Fibroblast of lung (primary cell): ENCODE measurements around the gene CRADD. TPM values are rescaled to one million over a fixed set of nuclear protein-coding genes. Genes with fewer than 3 reads are reported as not detected.

Experiments
- DNase-seq, 2 donors: peaks; one replicate each; pipeline versions ENCODE4 v3.0.0 to v3.0.0-alpha.2; 2010; ENCODE audit warnings: low read depth in 2 of 2
- H2AFZ ChIP-seq: 2 replicates; pipeline ENCODE4 v1.5.1; 2012; ENCODE audit warnings: low read length, control low read depth, inconsistent platforms
- H3K27ac ChIP-seq: 2 replicates; pipeline ENCODE4 v1.5.1; 2011; ENCODE audit warnings: low read length, control low read depth; ENCODE audit not compliant: insufficient read depth
- H3K27me3 ChIP-seq: 2 replicates; pipeline ENCODE4 v1.5.1; 2011; ENCODE audit warnings: mild to moderate bottlenecking, low read length; ENCODE audit not compliant: control insufficient read depth, insufficient read depth
- H3K36me3 ChIP-seq: 2 replicates; pipeline ENCODE4 v1.5.1; 2011; ENCODE audit warnings: low read length; ENCODE audit not compliant: control insufficient read depth, insufficient read depth
- H3K4me1 ChIP-seq: 2 replicates; pipeline ENCODE4 v1.5.1; 2011; ENCODE audit warnings: low read length; ENCODE audit not compliant: control insufficient read depth, insufficient read depth; ENCODE audit errors: extremely low read depth
- H3K4me2 ChIP-seq: 2 replicates; pipeline ENCODE4 v1.5.1; 2011; ENCODE audit warnings: low read length, control low read depth; ENCODE audit not compliant: insufficient read depth; ENCODE audit errors: extremely low read depth
- H3K4me3 ChIP-seq, 4 experiments: fragments of 200-600 bp in 1 of 4; sonication (generic) in 1 of 4; replicated peaks in 1 of 4; 2 replicates each; pipeline ENCODE4 v1.5.1; 2011 to 2016; ENCODE audit warnings: low read length in 4 of 4, low read depth in 3 of 4, mild to moderate bottlenecking in 3 of 4, control low read depth in 2 of 4, inconsistent platforms in 1 of 4, mixed read lengths in 1 of 4; ENCODE audit not compliant: insufficient read depth in 1 of 4; ENCODE audit errors: control extremely low read depth in 1 of 4
- H3K79me2 ChIP-seq: 2 replicates; pipeline ENCODE4 v1.5.1; 2012; ENCODE audit warnings: mild to moderate bottlenecking, low read length, inconsistent platforms; ENCODE audit not compliant: control insufficient read depth, insufficient read depth
- H3K9ac ChIP-seq: 2 replicates; pipeline ENCODE4 v1.5.1; 2011; ENCODE audit warnings: mild to moderate bottlenecking, low read length, control low read depth; ENCODE audit not compliant: insufficient read depth
- H3K9me3 ChIP-seq: 2 replicates; pipeline ENCODE4 v1.5.1; 2012; ENCODE audit warnings: low read depth, low read length; ENCODE audit not compliant: control insufficient read depth, insufficient read depth
- H4K20me1 ChIP-seq: 2 replicates; pipeline ENCODE4 v1.5.1; 2011; ENCODE audit warnings: low read length; ENCODE audit not compliant: control insufficient read depth, insufficient read depth; ENCODE audit errors: extremely low read depth
- CTCF ChIP-seq, 2 donors: IDR thresholded peaks in 1 of 2; conservative IDR thresholded peaks in 1 of 2; 1 replicate in 1 of 2; 2 replicates in 1 of 2; pipeline ENCODE4 v1.5.1; 2011 to 2012; ENCODE audit warnings: low read length in 2 of 2, control low read depth in 1 of 2, inconsistent platforms in 1 of 2, low read depth in 1 of 2, mild to moderate bottlenecking in 1 of 2
- EZH2 ChIP-seq: IDR thresholded peaks from 2 replicates; pipeline ENCODE4 v1.5.1; 2012; ENCODE audit warnings: low read length, control low read depth, mild to moderate bottlenecking; ENCODE audit errors: missing control alignments
- polyA plus RNA-seq, 2 donors: library from polyadenylated mRNA; depleted of rRNA in 1 of 2; stranded (reverse) in 1 of 2; unstranded in 1 of 2; fragments of >200 nt; gene quantifications; 2 replicates each; pipeline ENCODE4 v1.2.1, GENCODE V29; 2011 to 2012; ENCODE audit warnings: missing spikeins in 1 of 2
- total RNA-seq: library from RNA; depleted of rRNA; stranded (reverse); fragments of >200 nt; gene quantifications from 2 replicates; pipeline ENCODE4 v1.2.1, GENCODE V29; 2014

The CRADD gene
- total and polyA plus RNA-seq, 2 donors (not counting 1 experiment from before 2014, with no cell fraction given) = 13.5 to 21.1 TPM

GRCh38 chr12:93661021-93661420 is 16.2 kb upstream of the CRADD start:
- H3K27ac ChIP-seq = no peak overlapping the region
- no peak for DNase-seq
- TF ChIP-seq CTCF (conservative IDR thresholded peaks at IDR 0.05 in 1 of 2, IDR thresholded peaks at IDR 0.05 in 1 of 2; ENCODE audit: low read depth in 1 of 2, low read length in 2 of 2) (no peak), EZH2 (no peak)

GRCh38 chr12:93663006-93663728 is 14.0 kb upstream of the CRADD start:
- H3K9ac ChIP-seq = no peak overlapping the region
- TF ChIP-seq CTCF (conservative IDR thresholded peaks at IDR 0.05 in 1 of 2, IDR thresholded peaks at IDR 0.05 in 1 of 2; ENCODE audit: low read depth in 1 of 2, low read length in 2 of 2) (no peak), EZH2 (no peak)
- no peak for DNase-seq
- no peaks in the 10 kb centered on the region for H3K79me2 ChIP-seq
- H3K27ac ChIP-seq = no peak overlapping the region
- no peak overlapping the region for H3K4me3 ChIP-seq
- H3K4me2 ChIP-seq = no peak overlapping the region
- no peaks in the 10 kb centered on the region for H3K27me3 ChIP-seq
- H4K20me1 ChIP-seq = no peaks in the 10 kb centered on the region
- H3K4me1 ChIP-seq = no peaks in the 10 kb centered on the region
- no peaks in the 10 kb centered on the region for H3K9me3 ChIP-seq
- H2AFZ ChIP-seq = no peak overlapping the region
- H3K36me3 ChIP-seq = no peaks in the 10 kb centered on the region

More at GRCh38 chr12:93661021-93661420, 16.2 kb upstream of the CRADD start:
- H3K4me1 ChIP-seq = no peaks in the 10 kb centered on the region
- H3K4me3 ChIP-seq = no peak overlapping the region
- H2AFZ ChIP-seq = no peak overlapping the region
- no peaks in the 10 kb centered on the region for H3K9me3 ChIP-seq
- no peaks in the 10 kb centered on the region for H3K79me2 ChIP-seq
- H4K20me1 ChIP-seq = no peaks in the 10 kb centered on the region
- H3K36me3 ChIP-seq = no peaks in the 10 kb centered on the region
- H3K4me2 ChIP-seq = no peak overlapping the region
- H3K9ac ChIP-seq = no peak overlapping the region
- no peaks in the 10 kb centered on the region for H3K27me3 ChIP-seq

GRCh38 chr12:93663729-93664084 is 13.5 kb upstream of the CRADD start:
- no peak for DNase-seq
- H4K20me1 ChIP-seq = no peaks in the 10 kb centered on the region
- H3K4me2 ChIP-seq = no peak overlapping the region
- H3K36me3 ChIP-seq = no peaks in the 10 kb centered on the region
- H2AFZ ChIP-seq = no peak overlapping the region
- H3K9ac ChIP-seq = no peak overlapping the region
- H3K27me3 ChIP-seq = no peaks in the 10 kb centered on the region
- H3K4me3 ChIP-seq = no peak overlapping the region
- H3K79me2 ChIP-seq = no peaks in the 10 kb centered on the region
- no peaks in the 10 kb centered on the region for H3K9me3 ChIP-seq
- TF ChIP-seq EZH2 = no peak
- TF ChIP-seq CTCF (conservative IDR thresholded peaks at IDR 0.05 in 1 of 2, IDR thresholded peaks at IDR 0.05 in 1 of 2; ENCODE audit: low read depth in 1 of 2, low read length in 2 of 2) = no peak
- no peaks in the 10 kb centered on the region for H3K4me1 ChIP-seq
- H3K27ac ChIP-seq = no peak overlapping the region
